H9 (cell line): ENCODE data around the gene ERICH4. TPM values are rescaled to one million over a fixed set of nuclear protein-coding genes. Genes with fewer than 3 reads are reported as not detected.

Experiments
- DNase-seq: peaks from one replicate; pipeline ENCODE4 v3.0.0-alpha.2; 2017
- H2AFZ ChIP-seq: one replicate; pipeline ENCODE4 v1.6.1; 2013; ENCODE audit warnings: mild to moderate bottlenecking, low read length, control low read depth, moderate library complexity
- H2AK5ac ChIP-seq: 2 replicates; pipeline ENCODE4 v1.6.1; 2013; ENCODE audit warnings: low read length, control low read depth, mixed read lengths; ENCODE audit not compliant: insufficient read length
- H2BK120ac ChIP-seq: one replicate; pipeline ENCODE4 v1.6.1; 2013; ENCODE audit warnings: low read depth, mild to moderate bottlenecking, low read length, control low read depth, inconsistent platforms; ENCODE audit not compliant: poor library complexity, severe bottlenecking
- H2BK12ac ChIP-seq: 2 replicates; pipeline ENCODE4 v1.6.1; 2013; ENCODE audit warnings: low read length, control low read depth, mixed read lengths, low read depth; ENCODE audit not compliant: insufficient read length
- H2BK15ac ChIP-seq: 2 replicates; pipeline ENCODE4 v1.6.1; 2013; ENCODE audit warnings: low read depth, low read length, control low read depth
- H2BK20ac ChIP-seq: one replicate; pipeline ENCODE4 v1.6.1; 2013; ENCODE audit warnings: low read depth, mild to moderate bottlenecking, low read length, control low read depth, inconsistent platforms; ENCODE audit not compliant: poor library complexity, severe bottlenecking
- H2BK5ac ChIP-seq: 2 replicates; pipeline ENCODE4 v1.6.1; 2013; ENCODE audit warnings: low read length, control low read depth, mixed read lengths; ENCODE audit not compliant: insufficient read length
- H3K14ac ChIP-seq: 2 replicates; pipeline ENCODE4 v1.6.1; 2013; ENCODE audit warnings: low read length, control low read depth; ENCODE audit not compliant: insufficient read depth
- H3K18ac ChIP-seq: 2 replicates; pipeline ENCODE4 v1.6.1; 2013; ENCODE audit warnings: low read depth, mild to moderate bottlenecking, mixed read lengths, low read length, control low read depth; ENCODE audit not compliant: insufficient read length
- H3K23ac ChIP-seq: 2 replicates; pipeline ENCODE4 v1.6.1; 2013; ENCODE audit warnings: low read length, control low read depth, mixed read lengths, low read depth; ENCODE audit not compliant: insufficient read length
- H3K23me2 ChIP-seq: 2 replicates; pipeline ENCODE4 v1.6.1; 2013; ENCODE audit warnings: low read depth, mild to moderate bottlenecking, mixed read lengths, low read length, control low read depth; ENCODE audit not compliant: insufficient read length, poor library complexity, severe bottlenecking
- H3K27ac ChIP-seq: 2 replicates; pipeline ENCODE4 v1.5.1; 2013; ENCODE audit warnings: low read length, control low read depth, mixed read lengths, low read depth; ENCODE audit not compliant: insufficient read length
- H3K27me3 ChIP-seq: 2 replicates; pipeline ENCODE4 v1.6.1; 2013; ENCODE audit warnings: low read length, control low read depth, inconsistent platforms; ENCODE audit not compliant: insufficient read depth
- H3K4ac ChIP-seq: 2 replicates; pipeline ENCODE4 v1.6.1; 2013; ENCODE audit warnings: low read depth, mild to moderate bottlenecking, control low read depth, inconsistent platforms, low read length, moderate library complexity
- H3K4me1 ChIP-seq: 2 replicates; pipeline ENCODE4 v1.6.1; 2013; ENCODE audit warnings: low read length, control low read depth, inconsistent platforms; ENCODE audit not compliant: insufficient read depth
- H3K4me2 ChIP-seq: 2 replicates; pipeline ENCODE4 v1.6.1; 2013; ENCODE audit warnings: low read length, control low read depth, mixed read lengths; ENCODE audit not compliant: insufficient read length, insufficient read depth
- H3K56ac ChIP-seq: 2 replicates; pipeline ENCODE4 v1.6.1; 2013; ENCODE audit warnings: low read depth, mild to moderate bottlenecking, mixed read lengths, low read length, control low read depth; ENCODE audit not compliant: insufficient read length
- H3K79me1 ChIP-seq: 2 replicates; pipeline ENCODE4 v1.6.1; 2013; ENCODE audit warnings: low read depth, mild to moderate bottlenecking, moderate library complexity, low read length, control low read depth, inconsistent platforms; ENCODE audit not compliant: insufficient read depth, poor library complexity, severe bottlenecking
- H3K79me2 ChIP-seq: 2 replicates; pipeline ENCODE4 v1.6.1; 2013; ENCODE audit warnings: low read length, control low read depth, inconsistent platforms; ENCODE audit not compliant: insufficient read depth
- H3K9ac ChIP-seq: 2 replicates; pipeline ENCODE4 v1.6.1; 2013; ENCODE audit warnings: low read length, control low read depth, mixed read lengths; ENCODE audit not compliant: insufficient read length; ENCODE audit errors: extremely low read depth
- H3K9me3 ChIP-seq: one replicate; pipeline ENCODE4 v1.6.1; 2013; ENCODE audit warnings: low read depth, low read length, inconsistent platforms; ENCODE audit not compliant: control insufficient read depth
- H3T11ph ChIP-seq: one replicate; pipeline ENCODE4 v1.6.1; 2013; ENCODE audit warnings: mild to moderate bottlenecking, low read length, control low read depth, inconsistent platforms
- H4K20me1 ChIP-seq: one replicate; pipeline ENCODE4 v1.6.1; 2013; ENCODE audit not compliant: control insufficient read depth, insufficient read length, insufficient read depth
- H4K5ac ChIP-seq: 2 replicates; pipeline ENCODE4 v1.6.1; 2013; ENCODE audit warnings: low read depth, mild to moderate bottlenecking, mixed read lengths, low read length, control low read depth; ENCODE audit not compliant: insufficient read length
- H4K8ac ChIP-seq: replicated peaks from 2 replicates; pipeline ENCODE4 v1.6.1; 2013; ENCODE audit warnings: low read length, control low read depth, mixed read lengths, low read depth; ENCODE audit not compliant: insufficient read length
- H4K91ac ChIP-seq: 2 replicates; pipeline ENCODE4 v1.6.1; 2013; ENCODE audit warnings: low read depth, mild to moderate bottlenecking, moderate library complexity, mixed read lengths, low read length, control low read depth; ENCODE audit not compliant: insufficient read length
- H3K27ac Mint-ChIP-seq, 3 experiments: 2 replicates in 2 of 3; 3 replicates in 1 of 3; pipeline ENCODE4 v1.8.0; 2020 to 2021; ENCODE audit warnings: mixed read lengths in 3 of 3, mild to moderate bottlenecking in 1 of 3, moderate library complexity in 1 of 3
- H3K27me3 Mint-ChIP-seq: 2 replicates; pipeline ENCODE4 v1.8.0; 2021; ENCODE audit warnings: low read depth, mild to moderate bottlenecking, moderate library complexity, mixed read lengths
- H3K36me3 Mint-ChIP-seq, 3 experiments: 2 replicates in 2 of 3; 3 replicates in 1 of 3; pipeline ENCODE4 v1.8.0; 2020 to 2021; ENCODE audit warnings: low read depth in 3 of 3, mixed read lengths in 3 of 3; ENCODE audit not compliant: insufficient read depth in 1 of 3
- H3K4me1 Mint-ChIP-seq, 2 experiments: 2 replicates each; pipeline ENCODE4 v1.8.0; 2020; ENCODE audit warnings: mixed read lengths in 2 of 2
- H3K4me3 Mint-ChIP-seq, 2 experiments: 2 replicates in 1 of 2; 3 replicates in 1 of 2; pipeline ENCODE4 v1.8.0; 2020 to 2021; ENCODE audit warnings: mild to moderate bottlenecking in 2 of 2, mixed read lengths in 2 of 2, moderate library complexity in 1 of 2
- H3K9me3 Mint-ChIP-seq, 2 experiments: 2 replicates in 1 of 2; 3 replicates in 1 of 2; pipeline ENCODE4 v1.8.0; 2020; ENCODE audit warnings: mild to moderate bottlenecking in 2 of 2, mixed read lengths in 2 of 2, moderate library complexity in 1 of 2
- CTCF ChIP-seq: fragments of 200-600 bp; sonication (generic); conservative IDR thresholded peaks from 3 replicates; pipeline ENCODE4 v1.8.0; 2021; ENCODE audit warnings: antibody characterized with exemption, mild to moderate bottlenecking
- WGBS: extraction: QIAGEN DNeasy Blood & Tissue Kit; methylation state at CpG from one replicate; pipeline ENCODE4 v1.1.7; 2013; ENCODE audit warnings: missing lambda C conversion rate, low lambda C conversion rate, mixed read lengths; ENCODE audit not compliant: insufficient read length; ENCODE audit errors: extremely low coverage; 5-methylcytosine and 5-hydroxymethylcytosine counted together
- total RNA-seq: library from RNA; stranded (reverse); gene quantifications from 2 replicates; pipeline ENCODE4 v1.2.1, GENCODE V29; 2021

The ERICH4 gene
- total RNA-seq, 1 experiment from 2014 or later: not detected

GRCh38 chr19:41437944-41438574 lies 4.9 kb upstream of the ERICH4 start:
- Histone ChIP-seq H2BK120ac (no peak overlapping the region), H3K4ac (no peak overlapping the region), H3K79me1 (peaks cover 3% of the 10 kb centered on the region), H2BK12ac (no peak overlapping the region), H4K91ac (no peak overlapping the region), H2BK15ac (no peak overlapping the region), H2AK5ac (no peak overlapping the region), H2AFZ (no peak overlapping the region), H3K4me2 (no peak overlapping the region), H3K9me3 (no peaks in the 10 kb centered on the region), H4K20me1 (no peaks in the 10 kb centered on the region), H3K27me3 (no peaks in the 10 kb centered on the region), H3K27ac (no peak overlapping the region), H3K23ac (no peak overlapping the region), H3K56ac (no peak overlapping the region), H3K23me2 (no peaks in the 10 kb centered on the region), H3K4me1 (no peaks in the 10 kb centered on the region), H4K8ac (no peak overlapping the region), H3K9ac (no peak overlapping the region), H4K5ac (no peak overlapping the region), H2BK20ac (no peak overlapping the region), H3T11ph (no peak overlapping the region), H2BK5ac (no peak overlapping the region), H3K18ac (no peak overlapping the region), H3K14ac (no peak overlapping the region), H3K79me2 (no peaks in the 10 kb centered on the region)
- H3K27me3 Mint-ChIP-seq: peaks cover 5% of the 10 kb centered on the region; the same call in 1 of the 2 replicates
- no peak for DNase-seq
- H3K9me3 Mint-ChIP-seq: peaks cover 0 to 3% of the 10 kb centered on the region in 2 experiments; a peak in 1 of 5 replicates
- peak overlapping the region in 1 of 2 experiments; percentile 27; a peak in 1 of 5 replicates for H3K4me3 Mint-ChIP-seq
- no peak overlapping the region for H3K27ac Mint-ChIP-seq
- no peak for TF ChIP-seq CTCF
- 0 out of 4 replicates have a peak, but pooled peaks cover 0 to 4% of the 10 kb centered on the region in 2 experiments for H3K4me1 Mint-ChIP-seq
- no CpG with 5 or more reads among the region's 7 CpGs for WGBS
- H3K36me3 Mint-ChIP-seq: peaks cover 6 to 20% (median 14%) of the 10 kb centered on the region in 3 experiments
